Measurements from ENCODE around the gene ADRA2B. TPM values are rescaled to one million over a fixed set of nuclear protein-coding genes. Genes with fewer than 3 reads are reported as not detected.

The ADRA2B gene
- total and polyA plus RNA-seq, 8 donors = 0.15 to 2.9 (median 0.44) TPM; not detected in 2

- no peak for DNase-seq
- TF ChIP-seq, protein P1, sequence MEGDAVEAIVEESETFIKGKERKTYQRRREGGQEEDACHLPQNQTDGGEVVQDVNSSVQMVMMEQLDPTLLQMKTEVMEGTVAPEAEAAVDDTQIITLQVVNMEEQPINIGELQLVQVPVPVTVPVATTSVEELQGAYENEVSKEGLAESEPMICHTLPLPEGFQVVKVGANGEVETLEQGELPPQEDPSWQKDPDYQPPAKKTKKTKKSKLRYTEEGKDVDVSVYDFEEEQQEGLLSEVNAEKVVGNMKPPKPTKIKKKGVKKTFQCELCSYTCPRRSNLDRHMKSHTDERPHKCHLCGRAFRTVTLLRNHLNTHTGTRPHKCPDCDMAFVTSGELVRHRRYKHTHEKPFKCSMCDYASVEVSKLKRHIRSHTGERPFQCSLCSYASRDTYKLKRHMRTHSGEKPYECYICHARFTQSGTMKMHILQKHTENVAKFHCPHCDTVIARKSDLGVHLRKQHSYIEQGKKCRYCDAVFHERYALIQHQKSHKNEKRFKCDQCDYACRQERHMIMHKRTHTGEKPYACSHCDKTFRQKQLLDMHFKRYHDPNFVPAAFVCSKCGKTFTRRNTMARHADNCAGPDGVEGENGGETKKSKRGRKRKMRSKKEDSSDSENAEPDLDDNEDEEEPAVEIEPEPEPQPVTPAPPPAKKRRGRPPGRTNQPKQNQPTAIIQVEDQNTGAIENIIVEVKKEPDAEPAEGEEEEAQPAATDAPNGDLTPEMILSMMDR (IDR thresholded peaks at IDR 0.05) = no peak
- no peak for TF ChIP-seq POLR2A (IDR thresholded peaks at IDR 0.05)
- no peak for TF ChIP-seq POLR2AphosphoS5 (IDR thresholded peaks at IDR 0.05)
- no peak for TF ChIP-seq EP300 (IDR thresholded peaks at IDR 0.05)
- no peaks in the 10 kb centered on the region for H3K9me3 ChIP-seq
- WGBS, 5 donors = 48 to 74% (median 54%) methylated on average over 55 to 77 of the region's 77 CpGs
- H3K4me1 ChIP-seq = peaks cover 18 to 22% (median 20%) of the 10 kb centered on the region in 4 donors
- H3K27ac ChIP-seq = peak overlapping the region in 2 of 5 donors; percentile 73 to 80
- H3K36me3 ChIP-seq = no peaks in the 10 kb centered on the region
- peak overlapping the region; percentile 60 to 80 (median 72) for H3K4me3 ChIP-seq
- intact Hi-C loops (cut with DNase I; ENCODE audit: low total_unique reads) = no loop called here
- H3K27me3 ChIP-seq = peaks cover 5 to 64% (median 26%) of the 10 kb centered on the region in 3 donors
Observed at GRCh38 chr2:96115631-96116423, 544 bp downstream of the ADRA2B start.

DNA sequence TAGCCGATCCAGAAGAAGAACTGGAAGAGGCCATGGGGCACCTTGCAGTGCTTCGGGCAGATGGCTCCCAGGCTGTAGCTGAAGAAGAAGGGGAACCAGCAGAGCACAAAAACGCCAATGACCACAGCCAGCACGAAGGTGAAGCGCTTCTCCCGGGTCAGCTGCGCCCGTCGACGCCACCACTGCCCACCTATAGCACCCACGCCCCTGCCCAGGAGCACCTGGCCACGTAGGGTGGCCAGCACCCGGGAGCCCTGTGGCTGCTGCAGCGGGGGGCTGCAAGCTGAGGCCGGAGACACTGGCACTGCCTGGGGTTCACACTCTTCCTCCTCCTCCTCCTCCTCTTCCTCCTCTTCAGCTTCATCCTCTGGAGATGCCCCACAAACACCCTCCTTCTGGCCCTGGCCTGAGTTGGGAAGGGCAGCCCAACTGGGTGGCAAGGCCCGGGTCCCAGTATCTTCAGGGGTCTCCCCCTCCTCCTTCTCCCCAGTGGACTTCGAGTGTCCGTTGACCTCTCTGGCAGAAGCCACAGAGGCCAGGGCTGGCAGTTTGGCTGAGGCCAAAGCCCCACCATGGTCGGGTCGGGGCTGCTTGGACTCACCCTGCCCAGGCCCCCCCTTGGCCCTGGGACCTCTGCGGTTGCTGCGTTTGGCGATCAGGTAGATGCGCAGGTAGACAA is 1.3 kb downstream of the ADRA2B start:
- DNase-seq = no peak
- no peak for TF ChIP-seq POLR2AphosphoS5 (IDR thresholded peaks at IDR 0.05)
- TF ChIP-seq, protein P1 (IDR thresholded peaks at IDR 0.05) = no peak
- no peak for TF ChIP-seq EP300 (IDR thresholded peaks at IDR 0.05)
- TF ChIP-seq POLR2A (IDR thresholded peaks at IDR 0.05) = no peak
- Histone ChIP-seq H3K36me3 (no peaks in the 10 kb centered on the region), H3K4me1 (peaks cover 18 to 22% (median 20%) of the 10 kb centered on the region in 4 donors), H3K27me3 (peaks cover 5 to 56% (median 26%) of the 10 kb centered on the region in 3 donors), H3K27ac (no peak overlapping the region), H3K4me3 (no peak overlapping the region), H3K9me3 (no peaks in the 10 kb centered on the region)
- 91 to 96% (median 96%) methylated on average over 16 to 24 of the region's 24 CpGs for WGBS, 5 donors
- intact Hi-C loops (cut with DNase I; ENCODE audit: low total_unique reads) = no loop called here

DNA sequence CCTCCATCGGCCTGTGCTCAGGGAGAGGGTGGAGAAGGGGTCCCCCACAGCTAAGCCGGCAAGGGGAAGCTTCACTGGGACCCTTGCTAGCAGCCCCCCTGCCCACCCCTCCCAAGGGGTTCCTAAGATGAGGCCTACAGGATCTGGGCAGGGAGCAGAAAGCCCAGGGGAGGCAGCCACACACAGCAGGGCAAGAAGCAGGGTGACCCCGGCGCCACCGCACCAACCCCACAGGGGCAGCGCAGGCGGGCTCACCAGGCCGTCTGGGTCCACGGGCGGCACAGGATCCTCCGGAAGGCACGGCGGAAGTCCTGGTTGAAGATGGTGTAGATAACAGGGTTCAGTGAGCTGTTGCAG is 1.8 kb downstream of the ADRA2B start:
- intact Hi-C loops (cut with DNase I; ENCODE audit: low total_unique reads) = no loop called here
- H3K9me3 ChIP-seq = no peaks in the 10 kb centered on the region
- DNase-seq = no peak
- TF ChIP-seq POLR2AphosphoS5 (IDR thresholded peaks at IDR 0.05) (no peak), EP300 (IDR thresholded peaks at IDR 0.05) (no peak), POLR2A (IDR thresholded peaks at IDR 0.05) (no peak)
- TF ChIP-seq, protein P1 (IDR thresholded peaks at IDR 0.05) = no peak
- 88 to 92% (median 91%) methylated on average over 13 of the region's 13 CpGs for WGBS, 5 donors
- H3K36me3 ChIP-seq = no peaks in the 10 kb centered on the region
- peaks cover 5 to 51% (median 26%) of the 10 kb centered on the region in 3 donors for H3K27me3 ChIP-seq
- H3K27ac ChIP-seq = no peak overlapping the region
- H3K4me1 ChIP-seq = peaks cover 18 to 22% (median 20%) of the 10 kb centered on the region in 4 donors
- no peak overlapping the region for H3K4me3 ChIP-seq

DNA sequence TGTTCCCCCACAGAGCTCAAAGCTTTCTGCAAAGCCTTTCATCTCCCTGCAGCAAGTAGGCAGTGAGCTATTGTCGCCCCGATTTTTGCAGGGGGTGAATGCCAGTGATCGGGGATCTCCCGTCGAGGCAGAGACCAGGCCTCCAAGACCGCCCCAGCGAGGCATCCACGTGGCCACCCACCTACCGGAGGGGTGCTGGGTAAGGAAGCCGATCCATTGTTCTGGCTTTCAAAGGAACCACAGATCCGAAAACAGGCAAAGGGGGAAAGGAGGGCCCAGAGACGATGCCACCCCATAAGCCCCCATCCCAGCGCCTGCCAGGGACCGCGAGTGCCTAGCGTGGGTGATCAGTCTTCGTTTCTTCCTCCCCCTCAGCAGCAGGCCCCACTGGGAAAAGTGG is 2.4 kb downstream of the ADRA2B start:
- 87 to 92% (median 89%) methylated on average over 17 of the region's 17 CpGs for WGBS, 5 donors
- DNase-seq = no peak
- TF ChIP-seq EP300 (IDR thresholded peaks at IDR 0.05) = no peak
- no peak for TF ChIP-seq POLR2A (IDR thresholded peaks at IDR 0.05)
- TF ChIP-seq POLR2AphosphoS5 (IDR thresholded peaks at IDR 0.05) = no peak
- TF ChIP-seq, protein P1 (IDR thresholded peaks at IDR 0.05) = no peak
- Histone ChIP-seq H3K36me3 (no peaks in the 10 kb centered on the region), H3K27ac (no peak overlapping the region), H3K4me3 (no peak overlapping the region), H3K9me3 (no peaks in the 10 kb centered on the region), H3K4me1 (peaks cover 18 to 25% (median 22%) of the 10 kb centered on the region in 4 donors), H3K27me3 (peaks cover 5 to 49% (median 26%) of the 10 kb centered on the region in 3 donors)
- intact Hi-C loops (cut with DNase I; ENCODE audit: low total_unique reads) = no loop called here

All from stomach (tissue), 9 donors.